ENCODE data around the gene OGDH. TPM values are rescaled to one million over a fixed set of nuclear protein-coding genes. Genes with fewer than 3 reads are reported as not detected.
"Not testable (repeated sequence)": the region's sequence is repeated elsewhere in the genome, so short reads cannot be mapped to it uniquely, and the experiment has no call there.

The OGDH gene
- 10 to 100 TPM; 77.8 to 88.2 (median 80.2) TPM for total RNA-seq (2021; fragmentation: NEBNext Ultra II Directional; extraction: Animal tissue kit (Norgen Biotek cat#: 25700))
- long read RNA-seq, full-length matches to known transcripts: 7 of 21 reads
- long read RNA-seq, partial matches to known transcripts: 9 of 21 reads
- long read RNA-seq, other reads (novel, unspliced or antisense): 5 of 21 reads

DNA sequence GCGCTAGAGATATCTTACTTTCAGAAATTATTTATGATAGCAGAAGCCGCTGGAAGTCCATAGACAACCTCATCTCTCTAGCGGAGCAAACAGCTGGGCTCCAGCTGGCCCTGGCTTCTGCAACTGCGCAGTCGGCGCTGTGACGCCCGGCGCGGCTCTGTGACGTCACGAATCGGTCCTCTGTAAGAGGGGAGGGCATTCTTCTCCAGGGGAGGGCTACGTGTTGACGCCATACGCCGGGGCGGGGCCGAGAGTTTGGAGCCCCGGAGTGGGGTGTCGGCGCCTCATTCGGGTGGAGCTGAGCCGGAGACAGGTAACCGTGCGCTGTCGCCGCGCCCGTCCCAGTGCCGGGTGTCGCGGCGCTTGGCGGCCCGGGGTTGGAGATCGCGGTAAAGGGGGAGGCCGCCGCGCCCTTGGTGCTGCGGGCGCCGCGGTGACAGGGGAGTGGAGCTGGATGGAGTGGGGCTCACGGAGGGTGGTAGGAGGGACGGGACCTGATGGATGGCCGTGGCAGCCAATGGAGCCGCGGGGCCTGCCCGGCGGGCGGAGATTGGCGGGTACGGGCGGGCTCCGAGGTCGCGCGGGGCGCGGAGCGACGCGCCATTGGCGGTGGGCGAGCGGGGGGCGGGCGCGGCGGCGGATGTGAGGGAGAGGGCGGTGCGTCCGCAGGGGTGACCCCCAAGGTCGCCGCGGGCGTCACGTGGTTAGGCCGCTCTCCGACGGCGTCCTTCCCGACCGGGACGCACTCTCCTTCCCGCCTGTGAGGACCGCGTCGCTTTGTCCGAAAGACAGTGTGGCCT is at the start of gene OGDH:
Gene OGDH, plus strand, starts transcription at position 287 of the 800 bp plus-strand sequence. CDS start 17,717 bp downstream, outside the sequence.
- Mint-ChIP-seq H3K27me3 (ENCODE audit: insufficient read depth) (peaks cover 11% of the 10 kb centered on the region), H3K9me3 (no peaks in the 10 kb centered on the region), H3K4me3 (peak within 1 kb of the TSS; percentile 98), H3K4me1 (ENCODE audit: low read depth) (peaks cover 29% of the 10 kb centered on the region), H3K36me3 (ENCODE audit: low read depth) (peaks cover 8% of the 10 kb centered on the region), H3K27ac (peak within 1 kb of the TSS; percentile 96)
- DNase-seq: peak; percentile 97
- TF ChIP-seq, protein P1, sequence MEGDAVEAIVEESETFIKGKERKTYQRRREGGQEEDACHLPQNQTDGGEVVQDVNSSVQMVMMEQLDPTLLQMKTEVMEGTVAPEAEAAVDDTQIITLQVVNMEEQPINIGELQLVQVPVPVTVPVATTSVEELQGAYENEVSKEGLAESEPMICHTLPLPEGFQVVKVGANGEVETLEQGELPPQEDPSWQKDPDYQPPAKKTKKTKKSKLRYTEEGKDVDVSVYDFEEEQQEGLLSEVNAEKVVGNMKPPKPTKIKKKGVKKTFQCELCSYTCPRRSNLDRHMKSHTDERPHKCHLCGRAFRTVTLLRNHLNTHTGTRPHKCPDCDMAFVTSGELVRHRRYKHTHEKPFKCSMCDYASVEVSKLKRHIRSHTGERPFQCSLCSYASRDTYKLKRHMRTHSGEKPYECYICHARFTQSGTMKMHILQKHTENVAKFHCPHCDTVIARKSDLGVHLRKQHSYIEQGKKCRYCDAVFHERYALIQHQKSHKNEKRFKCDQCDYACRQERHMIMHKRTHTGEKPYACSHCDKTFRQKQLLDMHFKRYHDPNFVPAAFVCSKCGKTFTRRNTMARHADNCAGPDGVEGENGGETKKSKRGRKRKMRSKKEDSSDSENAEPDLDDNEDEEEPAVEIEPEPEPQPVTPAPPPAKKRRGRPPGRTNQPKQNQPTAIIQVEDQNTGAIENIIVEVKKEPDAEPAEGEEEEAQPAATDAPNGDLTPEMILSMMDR (IDR thresholded peaks at IDR 0.05): no peak

DNA sequence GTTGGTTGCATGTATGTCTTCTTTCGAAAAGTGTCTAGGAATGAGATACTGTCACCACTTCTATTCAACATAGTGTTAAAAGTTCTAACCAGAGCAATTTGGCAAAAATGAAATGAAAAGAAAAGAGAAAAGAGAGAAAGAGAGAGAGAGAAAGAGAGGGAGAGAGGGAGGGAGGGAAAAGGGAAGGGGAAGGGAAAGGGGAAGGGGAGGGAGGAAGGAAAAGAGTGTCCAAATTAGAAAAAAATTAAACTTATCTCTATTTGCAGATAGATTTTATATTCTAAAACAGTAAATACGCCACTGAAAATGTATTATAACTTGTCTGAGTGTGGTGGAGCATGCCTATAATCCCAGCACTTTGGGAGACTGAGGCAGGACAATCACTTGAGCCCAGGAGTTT is 48.9 kb upstream of the OGDH start:
- H3K4me3 Mint-ChIP-seq: no peak overlapping the region
- H3K36me3 Mint-ChIP-seq (ENCODE audit: low read depth): no peaks in the 10 kb centered on the region
- no peak for DNase-seq
- H3K9me3 Mint-ChIP-seq: no peaks in the 10 kb centered on the region
- peaks cover 23% of the 10 kb centered on the region for H3K27me3 Mint-ChIP-seq (ENCODE audit: insufficient read depth)
- H3K27ac Mint-ChIP-seq: no peak overlapping the region
- TF ChIP-seq, protein P1 (IDR thresholded peaks at IDR 0.05): no peak
- H3K4me1 Mint-ChIP-seq (ENCODE audit: low read depth): peaks cover 7% of the 10 kb centered on the region

DNA sequence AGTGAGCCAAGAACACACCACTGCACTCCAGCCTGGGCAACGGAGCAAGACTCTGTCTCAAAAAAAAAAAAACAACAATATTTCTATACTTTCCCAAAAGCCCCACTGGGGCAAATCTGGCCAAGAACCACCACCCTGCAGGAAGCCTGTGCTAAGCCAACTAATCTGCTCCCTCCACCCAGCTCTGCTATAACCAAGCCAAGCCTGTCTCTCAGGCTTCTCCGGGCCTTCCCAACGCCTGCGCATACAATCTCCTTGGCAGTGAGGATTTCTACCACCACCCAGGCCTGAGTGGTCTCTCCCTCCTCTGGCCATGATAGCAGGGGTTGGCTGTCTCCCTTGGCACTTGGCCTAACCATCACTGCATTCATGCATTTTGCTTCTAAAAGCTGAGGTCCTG is 46.9 kb upstream of the OGDH start:
- H3K27me3 Mint-ChIP-seq (ENCODE audit: insufficient read depth): peaks cover 14% of the 10 kb centered on the region
- H3K4me1 Mint-ChIP-seq (ENCODE audit: low read depth): peaks cover 14% of the 10 kb centered on the region
- peaks cover 5% of the 10 kb centered on the region; the same call in 1 of the 2 replicates for H3K36me3 Mint-ChIP-seq (ENCODE audit: low read depth)
- H3K9me3 Mint-ChIP-seq: no peaks in the 10 kb centered on the region
- H3K4me3 Mint-ChIP-seq: no peak overlapping the region
- no peak for DNase-seq
- H3K27ac Mint-ChIP-seq: no peak overlapping the region
- TF ChIP-seq, protein P1 (IDR thresholded peaks at IDR 0.05): no peak

DNA sequence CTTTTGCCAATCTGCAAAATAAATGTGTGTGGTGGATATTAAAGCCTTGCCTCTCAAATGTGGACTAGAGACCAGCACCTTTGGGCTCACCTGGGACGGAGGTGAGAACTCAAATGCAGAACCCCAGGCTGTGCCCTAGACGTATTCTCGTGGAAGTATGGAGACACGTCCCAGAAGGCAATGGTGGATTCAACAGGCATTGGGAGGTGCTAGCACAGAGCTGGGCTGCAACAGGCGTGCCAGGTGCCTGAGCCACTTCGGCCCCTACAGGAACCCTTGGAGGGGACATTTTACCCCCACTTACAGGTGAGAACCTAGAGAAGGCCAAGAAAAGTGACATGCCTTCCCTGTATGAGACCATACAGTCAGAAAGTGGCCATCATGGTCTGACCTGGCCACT is 44.9 kb upstream of the OGDH start:
- Mint-ChIP-seq H3K27ac (no peak overlapping the region), H3K4me3 (no peak overlapping the region), H3K27me3 (ENCODE audit: insufficient read depth) (peaks cover 3% of the 10 kb centered on the region), H3K9me3 (no peaks in the 10 kb centered on the region), H3K36me3 (ENCODE audit: low read depth) (peaks cover 15% of the 10 kb centered on the region), H3K4me1 (ENCODE audit: low read depth) (peaks cover 19% of the 10 kb centered on the region)
- TF ChIP-seq, protein P1 (IDR thresholded peaks at IDR 0.05): no peak
- no peak for DNase-seq

DNA sequence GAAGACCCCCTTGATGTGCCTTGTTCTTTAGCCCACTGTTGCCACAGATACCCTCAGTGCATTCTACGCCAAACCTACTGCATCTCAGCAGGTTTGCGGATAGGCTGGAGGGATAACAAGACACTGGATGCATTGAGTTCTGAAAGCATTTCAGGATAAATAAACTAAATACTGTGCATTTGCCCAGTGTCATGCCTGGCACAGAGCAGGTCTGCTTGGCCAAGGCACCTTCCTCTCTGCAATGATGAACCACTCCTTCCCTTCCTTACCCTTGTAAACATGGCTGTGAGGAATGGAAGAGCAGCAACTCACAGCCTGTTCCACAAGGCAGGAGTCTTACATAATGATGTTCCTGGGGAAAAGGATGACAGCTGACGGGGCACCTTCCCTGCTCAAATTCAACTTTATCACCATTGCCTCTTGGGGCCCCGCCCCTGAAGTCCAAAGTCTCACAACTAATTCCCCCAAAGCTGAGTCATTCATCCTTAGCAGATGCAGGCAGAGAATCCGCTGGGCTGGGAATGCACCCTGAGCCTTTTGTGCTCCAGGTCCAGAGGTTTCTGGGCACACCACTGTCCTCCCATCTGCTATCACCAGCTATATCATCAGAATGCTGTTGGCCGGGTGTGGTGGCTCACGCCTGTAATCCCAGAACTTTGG is 44.3 kb upstream of the OGDH start:
- peaks cover 19% of the 10 kb centered on the region for H3K4me1 Mint-ChIP-seq (ENCODE audit: low read depth)
- H3K36me3 Mint-ChIP-seq (ENCODE audit: low read depth): peaks cover 15% of the 10 kb centered on the region
- TF ChIP-seq, protein P1 (IDR thresholded peaks at IDR 0.05): no peak
- peak; percentile 55 for DNase-seq
- no peaks in the 10 kb centered on the region for H3K9me3 Mint-ChIP-seq
- peak overlapping the region; percentile 15; the same call in 1 of the 2 replicates for H3K27ac Mint-ChIP-seq
- H3K27me3 Mint-ChIP-seq (ENCODE audit: insufficient read depth): peaks cover 3% of the 10 kb centered on the region
- H3K4me3 Mint-ChIP-seq: no peak overlapping the region

DNA sequence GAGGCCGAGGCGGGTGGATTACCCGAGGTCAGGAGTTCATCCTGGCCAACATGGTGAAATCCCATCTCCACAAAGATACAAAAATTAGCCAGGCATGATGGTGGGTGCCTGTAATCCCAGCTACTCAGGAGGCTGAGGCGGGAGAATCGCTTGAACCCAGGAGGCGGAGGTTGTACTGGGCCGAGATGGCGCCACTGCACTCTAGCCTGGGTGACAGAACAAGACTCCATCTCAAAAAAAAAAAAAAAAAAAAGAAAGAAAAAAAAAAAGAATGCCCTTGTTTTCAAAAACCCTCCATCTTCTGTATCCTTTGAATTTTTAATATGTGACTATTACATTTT is 43.8 kb upstream of the OGDH start:
- not testable (repeated sequence) for H3K27me3 Mint-ChIP-seq (ENCODE audit: insufficient read depth); DNase-seq; H3K4me3 Mint-ChIP-seq; H3K9me3 Mint-ChIP-seq
- Mint-ChIP-seq H3K36me3 (ENCODE audit: low read depth) (peaks cover 19% of the 10 kb centered on the region), H3K27ac (peak overlapping the region; percentile 15; the same call in 1 of the 2 replicates), H3K4me1 (ENCODE audit: low read depth) (peaks cover 19% of the 10 kb centered on the region)
